ENCODE data around the gene ZDHHC1. TPM values are rescaled to one million over a fixed set of nuclear protein-coding genes. Genes with fewer than 3 reads are reported as not detected.

Gene ZDHHC1
- total and polyA plus RNA-seq, 2 donors (not counting 3 experiments of a cell fraction or from before 2014, with no cell fraction given): 11.4 to 14.4 TPM

DNA sequence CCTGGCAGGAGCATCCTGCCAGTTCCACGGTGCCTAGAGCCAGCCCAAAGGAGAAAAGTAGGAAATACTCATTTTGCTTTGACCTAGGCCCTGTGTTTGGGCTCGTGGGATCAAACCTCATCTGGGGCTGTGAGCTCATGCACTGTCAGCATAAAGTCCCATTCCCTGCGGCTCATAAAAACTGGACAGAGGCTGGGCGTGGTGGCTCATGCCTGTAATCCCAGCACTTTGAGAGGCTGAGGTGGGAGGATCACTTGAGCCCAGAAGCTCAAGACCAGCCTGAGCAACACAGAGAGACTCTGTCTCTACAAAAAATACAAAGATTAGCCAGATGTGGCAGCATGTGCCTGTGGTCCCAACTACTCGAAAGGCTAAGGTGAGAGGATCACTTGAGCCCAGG lies 46.8 kb upstream of the ZDHHC1 start:
- H3K9ac ChIP-seq (replicated peaks; ENCODE audit: extremely low read depth, insufficient read depth, low read length): no peak overlapping the region
- TF ChIP-seq POLR2AphosphoS5 (IDR thresholded peaks at IDR 0.05; ENCODE audit: insufficient read depth, low read depth, low read length) (no peak), JUN (IDR thresholded peaks at IDR 0.05; ENCODE audit: borderline replicate concordance, insufficient read depth, insufficient read length, low read depth) (no peak), EZH2 (IDR thresholded peaks at IDR 0.05; ENCODE audit: borderline replicate concordance, low read depth, low read length, severe bottlenecking) (no peak), GATA2 (IDR thresholded peaks at IDR 0.05; ENCODE audit: insufficient read depth, insufficient read length, low read depth, low read length) (no peak), POLR2A (IDR thresholded peaks at IDR 0.05; ENCODE audit: low read depth, low read length) (no peak), MYC (IDR thresholded peaks at IDR 0.05; ENCODE audit: low read depth, low read length) (no peak), FOS (IDR thresholded peaks at IDR 0.05; ENCODE audit: borderline replicate concordance, insufficient read depth, low read length) (no peak)
- TF ChIP-seq, protein P1, sequence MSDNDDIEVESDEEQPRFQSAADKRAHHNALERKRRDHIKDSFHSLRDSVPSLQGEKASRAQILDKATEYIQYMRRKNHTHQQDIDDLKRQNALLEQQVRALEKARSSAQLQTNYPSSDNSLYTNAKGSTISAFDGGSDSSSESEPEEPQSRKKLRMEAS (IDR thresholded peaks at IDR 0.05; ENCODE audit: insufficient read depth, insufficient read length): no peak
- TF ChIP-seq, protein P2, sequence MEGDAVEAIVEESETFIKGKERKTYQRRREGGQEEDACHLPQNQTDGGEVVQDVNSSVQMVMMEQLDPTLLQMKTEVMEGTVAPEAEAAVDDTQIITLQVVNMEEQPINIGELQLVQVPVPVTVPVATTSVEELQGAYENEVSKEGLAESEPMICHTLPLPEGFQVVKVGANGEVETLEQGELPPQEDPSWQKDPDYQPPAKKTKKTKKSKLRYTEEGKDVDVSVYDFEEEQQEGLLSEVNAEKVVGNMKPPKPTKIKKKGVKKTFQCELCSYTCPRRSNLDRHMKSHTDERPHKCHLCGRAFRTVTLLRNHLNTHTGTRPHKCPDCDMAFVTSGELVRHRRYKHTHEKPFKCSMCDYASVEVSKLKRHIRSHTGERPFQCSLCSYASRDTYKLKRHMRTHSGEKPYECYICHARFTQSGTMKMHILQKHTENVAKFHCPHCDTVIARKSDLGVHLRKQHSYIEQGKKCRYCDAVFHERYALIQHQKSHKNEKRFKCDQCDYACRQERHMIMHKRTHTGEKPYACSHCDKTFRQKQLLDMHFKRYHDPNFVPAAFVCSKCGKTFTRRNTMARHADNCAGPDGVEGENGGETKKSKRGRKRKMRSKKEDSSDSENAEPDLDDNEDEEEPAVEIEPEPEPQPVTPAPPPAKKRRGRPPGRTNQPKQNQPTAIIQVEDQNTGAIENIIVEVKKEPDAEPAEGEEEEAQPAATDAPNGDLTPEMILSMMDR (IDR thresholded peaks at IDR 0.05; ENCODE audit: extremely low read depth in 1 of 2, insufficient read depth in 1 of 2, low read depth in 1 of 2, low read length in 2 of 2): no peak
- peaks cover 10% of the 10 kb centered on the region for H3K79me2 ChIP-seq (ENCODE audit: control insufficient read depth, insufficient read depth, low read length)
- H2AFZ ChIP-seq (ENCODE audit: low read depth, low read length): no peak overlapping the region
- dilution Hi-C loops (cut with MboI; ENCODE audit: extremely low pct_ligation_motif_present, low sequenced_read_pairs) (no loop called here), intact Hi-C loops (cut with micrococcal nuclease) (no loop called here)
- FAIRE-seq (no peak), DNase-seq (ENCODE audit: low read depth, low spot score) (no peak)
- ChIA-PET CTCF (interaction anchor here (1.0 to 12.4 kb wide), 5 partner anchors 17 to 38 kb away, joined by 3 to 201 read pairs (median 5); partner anchors contain the start of genes ATP6V0D1 and HSD11B2), POLR2A (no interaction called here)
- H3K27ac ChIP-seq (ENCODE audit: insufficient read depth, low read depth, low read length): no peak overlapping the region
- BruUV-seq (replicated peaks): no TSS peak
- H3K4me2 ChIP-seq (ENCODE audit: insufficient read depth, low read length): no peak overlapping the region
- H3K9me1 ChIP-seq (replicated peaks; ENCODE audit: control insufficient read depth, extremely low read depth, insufficient read depth, low read length): no peaks in the 10 kb centered on the region
- peaks cover 0 to 5% of the 10 kb centered on the region in 2 experiments for H3K36me3 ChIP-seq (ENCODE audit: control insufficient read depth in 2 of 2, extremely low read depth in 1 of 2, insufficient read depth in 2 of 2, low read length in 2 of 2)
- no peaks in the 10 kb centered on the region for H3K9me3 ChIP-seq (replicated peaks; ENCODE audit: control insufficient read depth, insufficient read depth, low read length)
- H4K20me1 ChIP-seq (replicated peaks; ENCODE audit: control insufficient read depth, extremely low read depth, insufficient read depth, low read length): no peaks in the 10 kb centered on the region
- H3K27me3 ChIP-seq (ENCODE audit: control insufficient read depth in 2 of 2, insufficient read depth in 2 of 2, low read length in 2 of 2): no peaks in the 10 kb centered on the region
- no peak overlapping the region for H3K4me3 ChIP-seq (replicated peaks in 1 of 3; ENCODE audit: insufficient read depth in 1 of 3, low read depth in 1 of 3, low read length in 3 of 3)
- H3K4me1 ChIP-seq (ENCODE audit: control insufficient read depth, extremely low read depth, insufficient read depth, low read length): peaks cover 17% of the 10 kb centered on the region
